NCI-H1436 treated with DMSO at 0.1 percent for 48 hours (cell line): ENCODE data around the gene SENP2.
"Not testable (repeated sequence)": the region's sequence is repeated elsewhere in the genome, so short reads cannot be mapped to it uniquely, and the experiment has no call there.

ENCODE experiments used
- DNase-seq: peaks from one replicate; lab custom pipeline; 2025; lab: John Stamatoyannopoulos, UW

SENP2 gene

GRCh38 chr3:185586686-185587039, 568 bp downstream of the SENP2 start:
- no peak for DNase-seq

- no peak for DNase-seq
These were observed 8.0 kb downstream of the SENP2 start for GRCh38 chr3:185594073-185594472.

GRCh38 chr3:185595526-185595925, 9.4 kb downstream of the SENP2 start:
- DNase-seq: no peak

- no peak for DNase-seq
These were observed 19.5 kb downstream of the SENP2 start for GRCh38 chr3:185605566-185605965.

- DNase-seq: no peak
These were observed 20.1 kb downstream of the SENP2 start for GRCh38 chr3:185606196-185606595.

- DNase-seq: no peak
These were observed 26.9 kb downstream of the SENP2 start for GRCh38 chr3:185613016-185613415.

- no peak for DNase-seq
These were observed 38.0 kb downstream of the SENP2 start for GRCh38 chr3:185623939-185624665.

- DNase-seq: no peak
These were observed 39.7 kb downstream of the SENP2 start for GRCh38 chr3:185625784-185626183.

GRCh38 chr3:185629554-185630181, 43.6 kb downstream of the SENP2 start:
- DNase-seq: no peak

- no peak for DNase-seq
These were observed 44.1 kb downstream of the SENP2 start for GRCh38 chr3:185630182-185630622.

GRCh38 chr3:185631108-185631507, 45.0 kb downstream of the SENP2 start:
- no peak for DNase-seq

- DNase-seq: no peak
These were observed 45.6 kb downstream of the SENP2 start for GRCh38 chr3:185631508-185632206.

GRCh38 chr3:185632996-185633395, 46.9 kb downstream of the SENP2 start:
- DNase-seq: no peak

- no peak for DNase-seq
These were observed 51.3 kb downstream of the SENP2 start for GRCh38 chr3:185637388-185637787.

- DNase-seq: not testable (repeated sequence)
These were observed 52.6 kb downstream of the SENP2 start for GRCh38 chr3:185638651-185639050.

- DNase-seq: no peak
These were observed 53.6 kb downstream of the SENP2 start for GRCh38 chr3:185639632-185640206.

- DNase-seq: no peak
These were observed 54.2 kb downstream of the SENP2 start for GRCh38 chr3:185640308-185640707.

- not testable (repeated sequence) for DNase-seq
These were observed 59.1 kb downstream of the SENP2 start for GRCh38 chr3:185645191-185645590.

- no peak for DNase-seq
These were observed 59.7 kb downstream of the SENP2 start for GRCh38 chr3:185645596-185646381.

GRCh38 chr3:185646382-185647133, 60.5 kb downstream of the SENP2 start:
- no peak for DNase-seq
